ENCODE data around the gene HNRNPUL1.

DNA sequence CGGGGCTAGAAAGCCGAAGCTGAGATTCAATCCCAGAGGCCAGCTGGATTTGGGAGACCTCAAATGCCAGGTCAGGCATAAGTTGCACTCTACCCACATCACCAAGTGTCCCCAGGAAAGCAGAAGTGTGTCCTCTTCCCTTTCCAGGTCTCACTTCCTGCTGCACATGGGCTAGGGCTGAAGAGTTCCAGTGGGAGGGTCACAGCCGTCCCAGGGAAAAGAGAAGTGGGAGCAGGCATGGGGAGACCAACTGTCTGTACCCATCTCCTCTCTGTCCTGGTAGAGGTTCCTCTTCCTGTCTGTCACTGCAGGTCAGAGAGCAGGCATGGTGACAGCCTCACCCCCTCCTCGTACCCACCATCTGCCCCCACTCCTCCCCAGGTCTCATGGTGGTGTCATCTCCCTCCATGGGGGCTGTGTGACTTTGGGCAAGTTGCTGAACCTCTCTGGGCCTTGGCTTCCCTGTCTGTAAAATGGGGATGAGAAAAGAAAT, 30.4 kb upstream of the HNRNPUL1 start:
- no peak for TF ChIP-seq POLR2AphosphoS5 (IDR thresholded peaks at IDR 0.05; ENCODE audit: low read depth)
- no peak for TF ChIP-seq CREB1 (CRISPR knock-in tag; IDR thresholded peaks at IDR 0.05; ENCODE audit: low read depth)
- TF ChIP-seq, protein P1, sequence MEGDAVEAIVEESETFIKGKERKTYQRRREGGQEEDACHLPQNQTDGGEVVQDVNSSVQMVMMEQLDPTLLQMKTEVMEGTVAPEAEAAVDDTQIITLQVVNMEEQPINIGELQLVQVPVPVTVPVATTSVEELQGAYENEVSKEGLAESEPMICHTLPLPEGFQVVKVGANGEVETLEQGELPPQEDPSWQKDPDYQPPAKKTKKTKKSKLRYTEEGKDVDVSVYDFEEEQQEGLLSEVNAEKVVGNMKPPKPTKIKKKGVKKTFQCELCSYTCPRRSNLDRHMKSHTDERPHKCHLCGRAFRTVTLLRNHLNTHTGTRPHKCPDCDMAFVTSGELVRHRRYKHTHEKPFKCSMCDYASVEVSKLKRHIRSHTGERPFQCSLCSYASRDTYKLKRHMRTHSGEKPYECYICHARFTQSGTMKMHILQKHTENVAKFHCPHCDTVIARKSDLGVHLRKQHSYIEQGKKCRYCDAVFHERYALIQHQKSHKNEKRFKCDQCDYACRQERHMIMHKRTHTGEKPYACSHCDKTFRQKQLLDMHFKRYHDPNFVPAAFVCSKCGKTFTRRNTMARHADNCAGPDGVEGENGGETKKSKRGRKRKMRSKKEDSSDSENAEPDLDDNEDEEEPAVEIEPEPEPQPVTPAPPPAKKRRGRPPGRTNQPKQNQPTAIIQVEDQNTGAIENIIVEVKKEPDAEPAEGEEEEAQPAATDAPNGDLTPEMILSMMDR (conservative IDR thresholded peaks at IDR 0.05; ENCODE audit: low read depth in 2 of 2): no peak
